ENCODE data around the gene RYR3. TPM values are rescaled to one million over a fixed set of nuclear protein-coding genes. Genes with fewer than 3 reads are reported as not detected.

RYR3 gene
- total RNA-seq, 2 experiments from 2014 or later = 0.06 to 0.32 TPM

- Histone ChIP-seq H3K4me1 (ENCODE audit: insufficient read depth, low read length, poor library complexity, severe bottlenecking) (no peaks in the 10 kb centered on the region), H3K79me2 (ENCODE audit: insufficient read depth, low read depth, low read length) (no peaks in the 10 kb centered on the region), H2AFZ (ENCODE audit: low read length) (no peak overlapping the region), H3K4me2 (ENCODE audit: low read length) (no peak overlapping the region), H3K4me3 (ENCODE audit: low read depth, low read length, poor library complexity, severe bottlenecking) (no peak overlapping the region), H4K20me1 (ENCODE audit: insufficient read depth, low read length) (no peaks in the 10 kb centered on the region), H3K36me3 (ENCODE audit: insufficient read depth, low read length) (no peaks in the 10 kb centered on the region), H3K9me2 (ENCODE audit: insufficient read depth, low read length) (no peaks in the 10 kb centered on the region), H3K9me3 (ENCODE audit: low read length) (no peaks in the 10 kb centered on the region), H3K27ac (ENCODE audit: low read depth, low read length, poor library complexity, severe bottlenecking) (no peak overlapping the region)
- ChIA-PET POLR2A (no interaction called here), CTCF (ENCODE audit: unreplicated experiment) (no interaction called here)
- BruUV-seq (replicated peaks) = no TSS peak
- intact Hi-C loops (cut with micrococcal nuclease; ENCODE audit: unreplicated experiment) = no loop called here
- TF ChIP-seq EZH2phosphoT487 (IDR thresholded peaks at IDR 0.05; ENCODE audit: borderline replicate concordance, low read depth, low read length) = no peak
- no peak for DNase-seq (ENCODE audit: low spot score)
These were observed 157.0 kb downstream of the RYR3 start for GRCh38 chr15:33467816-33468163.

GRCh38 chr15:33468740-33469139 lies 158.0 kb downstream of the RYR3 start:
- POLR2A ChIA-PET = no interaction called here

GRCh38 chr15:33473005-33473404 lies 162.2 kb downstream of the RYR3 start:
- intact Hi-C loops (cut with micrococcal nuclease; ENCODE audit: unreplicated experiment) = no loop called here
- CTCF ChIA-PET (ENCODE audit: unreplicated experiment) = no interaction called here
- Histone ChIP-seq H3K9me2 (ENCODE audit: insufficient read depth, low read length) (no peaks in the 10 kb centered on the region), H3K27ac (ENCODE audit: low read depth, low read length, poor library complexity, severe bottlenecking) (no peak overlapping the region), H3K4me1 (ENCODE audit: insufficient read depth, low read length, poor library complexity, severe bottlenecking) (no peaks in the 10 kb centered on the region), H4K20me1 (ENCODE audit: insufficient read depth, low read length) (no peaks in the 10 kb centered on the region), H3K4me2 (ENCODE audit: low read length) (no peak overlapping the region), H3K79me2 (ENCODE audit: insufficient read depth, low read depth, low read length) (no peaks in the 10 kb centered on the region), H3K9me3 (ENCODE audit: low read length) (no peaks in the 10 kb centered on the region), H3K4me3 (ENCODE audit: low read depth, low read length, poor library complexity, severe bottlenecking) (no peak overlapping the region), H3K36me3 (ENCODE audit: insufficient read depth, low read length) (no peaks in the 10 kb centered on the region), H2AFZ (ENCODE audit: low read length) (no peak overlapping the region)
- DNase-seq (ENCODE audit: low spot score) = no peak
- TF ChIP-seq EZH2phosphoT487 (IDR thresholded peaks at IDR 0.05; ENCODE audit: borderline replicate concordance, low read depth, low read length) = no peak
- no TSS peak for BruUV-seq (replicated peaks)
- POLR2A ChIA-PET = no interaction called here

More at GRCh38 chr15:33468740-33469139, 158.0 kb downstream of the RYR3 start:
- Histone ChIP-seq H3K4me1 (ENCODE audit: insufficient read depth, low read length, poor library complexity, severe bottlenecking) (no peaks in the 10 kb centered on the region), H3K36me3 (ENCODE audit: insufficient read depth, low read length) (no peaks in the 10 kb centered on the region), H2AFZ (ENCODE audit: low read length) (no peak overlapping the region), H4K20me1 (ENCODE audit: insufficient read depth, low read length) (no peaks in the 10 kb centered on the region), H3K4me2 (ENCODE audit: low read length) (no peak overlapping the region), H3K27ac (ENCODE audit: low read depth, low read length, poor library complexity, severe bottlenecking) (no peak overlapping the region), H3K9me2 (ENCODE audit: insufficient read depth, low read length) (no peaks in the 10 kb centered on the region), H3K9me3 (ENCODE audit: low read length) (no peaks in the 10 kb centered on the region), H3K79me2 (ENCODE audit: insufficient read depth, low read depth, low read length) (no peaks in the 10 kb centered on the region), H3K4me3 (ENCODE audit: low read depth, low read length, poor library complexity, severe bottlenecking) (no peak overlapping the region)
- no TSS peak for BruUV-seq (replicated peaks)
- CTCF ChIA-PET (ENCODE audit: unreplicated experiment) = no interaction called here
- TF ChIP-seq CTCF (conservative IDR thresholded peaks at IDR 0.05; ENCODE audit: low read length) = no peak
- no peak for TF ChIP-seq EZH2phosphoT487 (IDR thresholded peaks at IDR 0.05; ENCODE audit: borderline replicate concordance, low read depth, low read length)
- intact Hi-C loops (cut with micrococcal nuclease; ENCODE audit: unreplicated experiment) = no loop called here
- no peak for DNase-seq (ENCODE audit: low spot score)

- no TSS peak for BruUV-seq (replicated peaks)
- Histone ChIP-seq H3K36me3 (ENCODE audit: insufficient read depth, low read length) (no peaks in the 10 kb centered on the region), H3K4me1 (ENCODE audit: insufficient read depth, low read length, poor library complexity, severe bottlenecking) (no peaks in the 10 kb centered on the region), H3K4me3 (ENCODE audit: low read depth, low read length, poor library complexity, severe bottlenecking) (no peak overlapping the region), H2AFZ (ENCODE audit: low read length) (no peak overlapping the region), H3K79me2 (ENCODE audit: insufficient read depth, low read depth, low read length) (no peaks in the 10 kb centered on the region), H3K27ac (ENCODE audit: low read depth, low read length, poor library complexity, severe bottlenecking) (no peak overlapping the region), H3K4me2 (ENCODE audit: low read length) (no peak overlapping the region), H4K20me1 (ENCODE audit: insufficient read depth, low read length) (no peaks in the 10 kb centered on the region), H3K9me2 (ENCODE audit: insufficient read depth, low read length) (no peaks in the 10 kb centered on the region), H3K9me3 (ENCODE audit: low read length) (no peaks in the 10 kb centered on the region)
- DNase-seq (ENCODE audit: low spot score) = no peak
- intact Hi-C loops (cut with micrococcal nuclease; ENCODE audit: unreplicated experiment) = no loop called here
- TF ChIP-seq EZH2phosphoT487 (IDR thresholded peaks at IDR 0.05; ENCODE audit: borderline replicate concordance, low read depth, low read length) = no peak
- CTCF ChIA-PET (ENCODE audit: unreplicated experiment) = no interaction called here
- POLR2A ChIA-PET = no interaction called here
These were observed 162.9 kb downstream of the RYR3 start for GRCh38 chr15:33473714-33474113.

Data from OCI-LY7 (cell line).